SK-N-SH (cell line): ENCODE measurements around the gene PCSK9.

Experiments used
- ELF1 ChIP-seq: IDR thresholded peaks from 2 replicates; pipeline ENCODE4 v1.4.0; 2012
- GATA2 ChIP-seq: sonication (generic); formaldehyde crosslinking; IDR thresholded peaks from 2 replicates; pipeline ENCODE4 v1.5.0; 2020; ENCODE audit warnings: mild to moderate bottlenecking, missing genetic modification reagents
- MEF2A ChIP-seq: IDR thresholded peaks from 2 replicates; pipeline ENCODE4 v1.4.0; 2012; ENCODE audit warnings: low read depth, borderline replicate concordance
- POLR2AphosphoS5 ChIP-seq: IDR thresholded peaks from 2 replicates; pipeline ENCODE4 v1.6.1; 2012; ENCODE audit warnings: low read depth, low read length
- RCOR1 ChIP-seq: fragments of 150-350 bp; IDR thresholded peaks from 2 replicates; pipeline ENCODE4 v1.6.1; 2017; ENCODE audit warnings: antibody characterized with exemption, low read length
- TAF1 ChIP-seq: IDR thresholded peaks from 2 replicates; pipeline ENCODE4 v1.6.1; 2012; ENCODE audit warnings: low read depth, mild to moderate bottlenecking, low read length, moderate library complexity, borderline replicate concordance
- TEAD4 ChIP-seq: IDR thresholded peaks from 2 replicates; pipeline ENCODE4 v1.4.0; 2012; ENCODE audit warnings: mild to moderate bottlenecking, borderline replicate concordance; ENCODE audit not compliant: insufficient read depth
- TF ChIP-seq, protein P1 (sequence below): IDR thresholded peaks from 2 replicates; pipeline ENCODE4 v1.6.1; 2012; ENCODE audit warnings: mild to moderate bottlenecking, low read depth, low read length, moderate library complexity
- TF ChIP-seq, protein P2 (sequence below): fragments of 200-600 bp; sonication (generic); IDR thresholded peaks from 2 replicates; pipeline ENCODE4 v1.6.1; 2017; ENCODE audit warnings: antibody characterized with exemption, mild to moderate bottlenecking, moderate library complexity

DNA sequence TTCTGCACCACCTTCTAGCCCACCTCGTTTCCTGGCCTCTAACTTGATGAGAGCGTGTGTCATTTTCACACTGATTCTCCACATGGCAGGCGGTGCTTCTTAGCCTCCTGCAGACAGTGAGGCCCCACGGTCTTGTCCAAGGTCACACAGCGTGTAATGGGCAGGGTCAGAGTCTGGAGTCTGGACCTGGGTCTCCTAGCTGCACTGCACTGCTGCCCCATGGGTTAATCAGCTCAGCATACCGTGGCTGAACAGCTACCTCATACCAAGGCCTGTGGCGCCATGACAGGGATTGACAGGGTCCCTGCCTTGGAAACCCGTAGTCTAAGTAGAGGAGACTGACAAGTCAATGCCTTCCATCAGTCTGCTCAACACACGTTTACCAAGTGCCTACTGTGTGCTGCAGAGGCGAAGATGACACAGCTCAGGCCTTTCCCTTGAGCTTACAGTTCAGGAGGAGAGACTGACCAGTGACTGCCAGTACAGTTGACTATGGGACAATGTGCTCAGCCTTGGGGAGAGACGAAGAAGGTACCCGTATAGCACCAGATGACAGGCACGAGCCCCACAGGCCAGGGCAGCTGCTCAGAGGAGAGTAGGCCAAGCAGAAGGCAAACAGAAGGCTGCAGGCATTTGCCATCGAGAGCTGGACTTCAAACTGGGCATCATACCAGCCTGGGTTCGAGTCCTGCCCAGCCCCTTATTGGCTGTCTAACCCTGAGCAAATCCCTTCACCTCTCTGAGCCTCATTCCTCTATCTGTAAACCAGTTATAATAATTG is 5.5 kb downstream of the PCSK9 start:
- TF ChIP-seq POLR2AphosphoS5 (no peak), GATA2 (CRISPR knock-in tag) (no peak), TAF1 (no peak), ELF1 (no peak), MEF2A (no peak), RCOR1 (no peak), TEAD4 (no peak)
- TF ChIP-seq, protein P1, sequence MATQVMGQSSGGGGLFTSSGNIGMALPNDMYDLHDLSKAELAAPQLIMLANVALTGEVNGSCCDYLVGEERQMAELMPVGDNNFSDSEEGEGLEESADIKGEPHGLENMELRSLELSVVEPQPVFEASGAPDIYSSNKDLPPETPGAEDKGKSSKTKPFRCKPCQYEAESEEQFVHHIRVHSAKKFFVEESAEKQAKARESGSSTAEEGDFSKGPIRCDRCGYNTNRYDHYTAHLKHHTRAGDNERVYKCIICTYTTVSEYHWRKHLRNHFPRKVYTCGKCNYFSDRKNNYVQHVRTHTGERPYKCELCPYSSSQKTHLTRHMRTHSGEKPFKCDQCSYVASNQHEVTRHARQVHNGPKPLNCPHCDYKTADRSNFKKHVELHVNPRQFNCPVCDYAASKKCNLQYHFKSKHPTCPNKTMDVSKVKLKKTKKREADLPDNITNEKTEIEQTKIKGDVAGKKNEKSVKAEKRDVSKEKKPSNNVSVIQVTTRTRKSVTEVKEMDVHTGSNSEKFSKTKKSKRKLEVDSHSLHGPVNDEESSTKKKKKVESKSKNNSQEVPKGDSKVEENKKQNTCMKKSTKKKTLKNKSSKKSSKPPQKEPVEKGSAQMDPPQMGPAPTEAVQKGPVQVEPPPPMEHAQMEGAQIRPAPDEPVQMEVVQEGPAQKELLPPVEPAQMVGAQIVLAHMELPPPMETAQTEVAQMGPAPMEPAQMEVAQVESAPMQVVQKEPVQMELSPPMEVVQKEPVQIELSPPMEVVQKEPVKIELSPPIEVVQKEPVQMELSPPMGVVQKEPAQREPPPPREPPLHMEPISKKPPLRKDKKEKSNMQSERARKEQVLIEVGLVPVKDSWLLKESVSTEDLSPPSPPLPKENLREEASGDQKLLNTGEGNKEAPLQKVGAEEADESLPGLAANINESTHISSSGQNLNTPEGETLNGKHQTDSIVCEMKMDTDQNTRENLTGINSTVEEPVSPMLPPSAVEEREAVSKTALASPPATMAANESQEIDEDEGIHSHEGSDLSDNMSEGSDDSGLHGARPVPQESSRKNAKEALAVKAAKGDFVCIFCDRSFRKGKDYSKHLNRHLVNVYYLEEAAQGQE: no peak
- TF ChIP-seq, protein P2, sequence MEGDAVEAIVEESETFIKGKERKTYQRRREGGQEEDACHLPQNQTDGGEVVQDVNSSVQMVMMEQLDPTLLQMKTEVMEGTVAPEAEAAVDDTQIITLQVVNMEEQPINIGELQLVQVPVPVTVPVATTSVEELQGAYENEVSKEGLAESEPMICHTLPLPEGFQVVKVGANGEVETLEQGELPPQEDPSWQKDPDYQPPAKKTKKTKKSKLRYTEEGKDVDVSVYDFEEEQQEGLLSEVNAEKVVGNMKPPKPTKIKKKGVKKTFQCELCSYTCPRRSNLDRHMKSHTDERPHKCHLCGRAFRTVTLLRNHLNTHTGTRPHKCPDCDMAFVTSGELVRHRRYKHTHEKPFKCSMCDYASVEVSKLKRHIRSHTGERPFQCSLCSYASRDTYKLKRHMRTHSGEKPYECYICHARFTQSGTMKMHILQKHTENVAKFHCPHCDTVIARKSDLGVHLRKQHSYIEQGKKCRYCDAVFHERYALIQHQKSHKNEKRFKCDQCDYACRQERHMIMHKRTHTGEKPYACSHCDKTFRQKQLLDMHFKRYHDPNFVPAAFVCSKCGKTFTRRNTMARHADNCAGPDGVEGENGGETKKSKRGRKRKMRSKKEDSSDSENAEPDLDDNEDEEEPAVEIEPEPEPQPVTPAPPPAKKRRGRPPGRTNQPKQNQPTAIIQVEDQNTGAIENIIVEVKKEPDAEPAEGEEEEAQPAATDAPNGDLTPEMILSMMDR: no peak
